ENCODE results near the gene ZNF469.
A peak's percentile ranks its signal among the peaks of the same experiment; 100 is the strongest.

Gene ZNF469

DNA sequence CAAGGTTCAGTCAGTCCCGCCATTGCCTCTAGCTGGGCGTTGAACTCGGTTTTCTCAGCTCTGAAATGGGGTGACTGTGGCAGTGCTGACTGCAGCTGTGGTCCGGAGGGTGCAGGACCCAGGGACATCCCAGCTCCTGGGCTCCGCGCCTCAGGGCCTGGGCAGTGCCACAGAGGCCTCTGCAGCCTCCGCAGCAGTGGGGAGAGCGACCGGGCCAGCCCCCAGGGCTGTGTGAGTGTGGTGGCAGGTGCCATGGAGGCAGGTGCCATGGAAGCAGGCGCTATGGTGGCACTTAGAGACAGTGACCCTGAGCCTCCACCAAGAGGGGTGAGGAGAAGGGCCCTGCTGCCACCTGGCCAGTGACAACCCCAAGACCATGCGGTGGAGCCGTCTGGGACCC, 30.9 kb downstream of the ZNF469 start:
- no peak for DNase-seq

DNA sequence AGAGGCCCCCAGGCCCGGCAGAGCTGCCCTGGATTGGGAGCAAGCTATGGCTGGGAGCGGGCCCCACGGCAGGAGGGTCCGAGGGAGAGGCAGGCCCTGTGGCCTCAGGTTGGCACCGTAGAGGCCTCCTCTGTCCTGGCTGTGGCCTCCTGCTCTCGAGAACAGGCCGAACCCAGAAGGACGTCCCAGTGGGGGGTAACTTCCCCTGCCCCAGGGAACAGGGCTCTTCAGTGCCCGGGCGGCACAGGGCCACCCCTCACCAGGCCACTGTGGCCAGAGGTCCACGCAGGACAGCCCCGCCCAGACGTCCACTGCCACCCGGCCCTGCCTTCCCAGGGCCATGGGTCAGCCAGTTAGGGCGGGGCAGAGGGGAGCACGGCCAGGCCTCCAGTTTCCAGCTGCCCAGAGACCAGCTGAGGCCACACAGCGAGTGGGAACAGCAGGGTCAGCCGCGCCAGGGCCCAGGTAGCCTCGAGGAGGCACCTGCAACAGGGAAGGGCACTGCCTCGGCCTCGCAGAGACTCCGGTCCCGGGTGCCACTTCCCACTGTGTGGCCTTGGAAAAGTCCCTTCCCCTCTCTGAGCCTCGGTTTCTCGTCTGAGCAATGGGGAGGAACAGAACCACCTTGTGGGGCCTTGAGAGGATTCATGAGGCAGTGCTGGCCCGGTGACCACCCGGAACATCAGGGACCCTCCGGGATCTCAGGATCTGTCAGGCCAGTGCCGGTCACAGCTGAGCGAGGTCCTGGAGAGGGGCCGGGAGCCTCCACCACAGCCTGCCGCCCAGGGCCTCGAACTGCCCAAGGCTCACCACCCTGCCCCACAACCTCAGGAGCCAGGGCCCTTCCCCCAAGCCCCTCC, 32.0 kb downstream of the ZNF469 start:
- no peak for DNase-seq

- no peak for DNase-seq
Observed at GRCh38 chr16:88415381-88415705, 32.6 kb downstream of the ZNF469 start.

DNA sequence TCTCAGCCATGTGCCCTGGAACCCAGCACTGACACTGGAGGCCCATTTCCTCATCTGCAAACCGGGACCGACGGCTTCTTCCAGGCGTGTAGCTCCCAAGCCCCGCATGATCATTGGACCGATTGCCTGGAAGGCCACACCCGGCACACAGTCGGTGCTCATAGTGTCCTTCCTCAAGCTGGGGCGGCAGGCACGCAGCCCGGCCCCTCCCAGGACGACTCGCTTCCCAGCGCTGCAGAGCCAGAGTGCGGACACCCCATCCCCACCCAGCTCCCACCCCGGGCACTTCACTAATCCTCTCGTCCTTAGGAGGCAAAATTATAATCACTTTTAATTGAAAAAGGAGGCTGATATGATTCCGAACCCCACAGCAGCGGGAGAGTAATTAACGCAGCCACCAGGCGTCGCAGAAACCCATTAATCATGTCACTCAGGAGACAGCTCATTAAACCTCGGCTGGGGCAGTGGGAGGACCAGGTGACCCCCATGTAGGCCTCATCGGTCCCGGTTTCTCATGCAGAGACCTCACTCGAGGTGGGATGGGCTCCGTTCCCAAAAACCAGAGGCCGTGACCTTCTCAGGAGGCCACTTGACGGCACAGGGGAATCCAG, 33.1 kb downstream of the ZNF469 start:
- peak; percentile 26 for DNase-seq

- DNase-seq, result no peak
Observed at GRCh38 chr16:88416686-88417085, 33.9 kb downstream of the ZNF469 start.

GRCh38 chr16:88417684-88418476, 35.1 kb downstream of the ZNF469 start:
- DNase-seq, result no peak

DNA sequence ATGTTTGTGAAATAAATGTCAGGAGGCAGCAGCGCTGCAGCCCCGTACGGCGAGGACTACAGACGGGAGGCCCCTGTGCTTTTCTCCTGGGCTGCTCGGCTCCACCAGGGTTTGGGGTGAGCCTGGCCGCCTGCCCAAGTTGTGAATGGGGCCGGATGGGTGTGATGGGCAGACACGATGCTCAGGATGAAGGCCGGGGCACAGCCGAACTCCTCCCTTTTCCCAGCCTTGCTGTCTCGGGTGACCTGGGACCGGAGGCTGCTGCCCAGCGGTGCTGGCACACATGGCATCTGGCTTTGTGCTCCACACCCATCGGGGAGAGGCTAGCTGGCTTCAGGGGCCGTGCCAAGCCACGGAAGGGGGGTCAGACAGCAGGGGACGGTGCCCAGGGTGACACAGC, 36.1 kb downstream of the ZNF469 start:
- DNase-seq, result no peak

GRCh38 chr16:88419790-88420189, 37.0 kb downstream of the ZNF469 start:
- no peak for DNase-seq

GRCh38 chr16:88420496-88420895, 37.7 kb downstream of the ZNF469 start:
- no peak for DNase-seq

DNA sequence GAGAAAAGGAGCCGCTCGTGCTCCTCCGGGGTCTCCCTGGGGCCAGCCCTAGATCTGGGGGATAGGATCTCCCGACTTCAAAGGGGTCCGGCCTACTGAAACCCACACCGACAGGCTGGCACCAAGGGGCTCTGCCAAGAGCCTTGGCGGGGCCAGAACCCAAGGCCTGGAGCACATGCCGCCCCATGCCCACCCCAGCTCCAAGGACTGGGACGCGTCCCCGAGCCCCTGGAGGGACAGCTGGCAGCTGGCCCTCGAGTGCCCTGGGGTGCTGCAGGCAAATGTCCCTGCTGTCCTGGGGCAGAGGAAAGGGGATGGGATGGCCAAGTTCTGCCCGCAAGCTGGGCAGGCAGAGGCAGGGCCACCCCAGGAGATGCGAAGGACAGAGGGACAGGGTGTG, 38.5 kb downstream of the ZNF469 start:
- DNase-seq, result no peak

DNA sequence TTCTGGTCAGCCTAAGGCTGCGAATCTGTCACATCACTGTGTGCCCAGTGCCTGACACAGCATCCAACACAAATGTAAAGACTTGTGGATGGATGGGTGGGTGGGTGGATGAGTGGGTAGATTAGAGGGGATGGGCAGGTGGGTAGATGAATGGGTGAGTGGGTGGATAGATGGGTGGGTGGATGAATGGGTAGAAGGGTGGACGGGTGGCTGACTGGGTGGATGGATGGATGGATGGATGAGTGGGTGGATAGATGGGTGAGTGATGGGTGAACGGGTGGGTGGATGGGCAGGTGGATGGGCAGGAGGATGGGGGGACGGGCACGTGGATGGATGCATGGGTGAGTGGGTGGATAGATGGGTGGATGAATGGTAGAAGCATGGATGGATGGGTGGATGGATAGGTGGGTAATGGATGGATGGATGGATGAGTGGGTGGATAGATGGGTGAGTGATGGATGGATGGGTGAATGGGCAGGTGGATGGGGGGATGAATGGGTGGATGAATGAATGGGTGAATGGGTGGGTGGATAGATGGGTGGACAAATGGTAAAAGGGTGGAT, 39.2 kb downstream of the ZNF469 start:
- DNase-seq, result no peak

- DNase-seq, result no peak
Observed at GRCh38 chr16:88422733-88423447, 40.1 kb downstream of the ZNF469 start.

DNA sequence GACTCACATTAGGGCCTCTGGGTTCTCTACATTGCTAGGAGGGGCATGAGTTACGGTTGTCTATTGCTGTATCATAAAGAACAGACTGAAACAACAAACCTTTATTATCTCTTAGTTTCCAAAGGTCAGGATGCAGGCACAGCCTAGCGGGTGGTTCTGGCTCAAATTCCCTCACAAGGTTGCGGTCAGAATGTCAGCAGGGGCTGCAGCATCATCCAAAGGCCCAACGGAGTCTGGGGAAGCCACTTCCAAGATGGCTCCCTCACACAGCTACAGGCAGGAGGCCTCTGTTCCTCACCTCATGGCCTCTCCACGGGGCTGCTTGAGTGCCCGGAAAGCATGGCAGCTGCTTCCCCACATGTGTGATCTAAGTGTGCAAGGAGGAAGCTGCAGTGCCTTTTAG, 40.7 kb downstream of the ZNF469 start:
- no peak for DNase-seq

DNA sequence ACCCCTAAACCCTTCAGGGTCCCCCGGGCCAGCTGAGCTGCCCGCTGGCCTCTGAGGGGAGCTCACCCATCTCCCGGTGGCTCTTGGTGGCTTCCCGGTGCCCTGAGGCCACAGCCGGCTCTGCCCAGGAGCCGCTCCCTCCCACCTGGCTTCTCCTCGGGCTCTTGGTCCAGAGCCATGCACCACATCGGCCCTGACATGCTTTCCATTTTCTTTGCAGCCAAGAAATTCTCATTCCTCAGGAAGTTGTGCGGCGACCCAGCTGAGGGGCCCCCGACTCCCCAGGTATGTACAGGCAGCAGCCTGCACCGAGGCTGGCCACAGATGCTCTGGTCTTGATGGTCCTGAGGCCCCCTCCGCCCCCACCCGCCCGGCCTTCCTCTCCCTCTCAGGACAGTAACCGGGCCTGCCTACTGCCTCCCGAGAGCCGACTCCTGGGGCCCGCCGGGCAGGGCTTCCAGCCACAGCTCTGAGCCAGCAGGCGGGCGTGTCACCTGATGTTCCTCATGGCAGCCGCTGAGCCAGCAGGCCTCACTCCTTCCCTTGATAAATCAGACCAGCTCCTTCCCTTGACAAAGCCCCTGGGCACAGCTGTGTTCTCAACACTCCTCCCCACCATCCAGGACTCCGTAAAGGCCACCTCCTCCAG, 42.0 kb downstream of the ZNF469 start:
- no peak for DNase-seq

GRCh38 chr16:88426018-88426417, 43.3 kb downstream of the ZNF469 start:
- no peak for DNase-seq

DNA sequence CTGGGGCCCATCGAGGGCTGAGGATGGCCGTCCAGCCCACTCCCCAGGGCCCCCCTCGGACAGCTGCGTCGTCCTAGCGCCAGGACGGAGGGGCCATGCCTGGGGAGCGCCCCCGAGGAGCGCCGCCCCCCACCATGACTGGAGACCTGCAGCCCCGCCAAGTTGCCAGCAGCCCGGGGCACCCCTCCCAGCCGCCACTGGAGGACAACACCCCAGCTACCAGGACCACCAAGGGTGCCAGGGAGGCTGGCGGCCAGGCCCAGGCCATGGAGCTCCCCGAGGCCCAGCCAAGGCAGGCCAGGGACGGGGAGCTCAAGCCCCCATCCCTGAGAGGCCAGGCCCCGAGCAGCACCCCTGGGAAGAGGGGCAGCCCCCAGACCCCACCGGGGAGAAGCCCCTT, 44.6 kb downstream of the ZNF469 start:
- DNase-seq, result no peak

DNA sequence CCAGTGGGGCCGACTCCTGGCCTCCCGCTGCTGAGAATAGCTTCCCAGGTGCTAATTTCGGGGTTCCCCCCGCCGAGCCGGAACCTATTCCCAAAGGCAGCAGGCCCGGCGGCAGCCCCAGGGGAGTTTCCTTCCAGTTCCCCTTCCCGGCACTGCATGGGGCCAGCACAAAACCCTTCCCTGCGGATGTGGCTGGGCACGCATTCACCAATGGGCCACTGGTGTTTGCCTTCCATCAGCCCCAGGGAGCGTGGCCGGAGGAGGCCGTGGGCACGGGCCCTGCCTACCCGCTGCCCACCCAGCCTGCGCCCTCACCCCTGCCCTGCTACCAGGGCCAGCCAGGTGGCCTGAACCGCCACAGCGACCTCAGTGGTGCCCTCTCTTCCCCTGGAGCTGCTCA, 45.4 kb downstream of the ZNF469 start:
- no peak for DNase-seq

DNA sequence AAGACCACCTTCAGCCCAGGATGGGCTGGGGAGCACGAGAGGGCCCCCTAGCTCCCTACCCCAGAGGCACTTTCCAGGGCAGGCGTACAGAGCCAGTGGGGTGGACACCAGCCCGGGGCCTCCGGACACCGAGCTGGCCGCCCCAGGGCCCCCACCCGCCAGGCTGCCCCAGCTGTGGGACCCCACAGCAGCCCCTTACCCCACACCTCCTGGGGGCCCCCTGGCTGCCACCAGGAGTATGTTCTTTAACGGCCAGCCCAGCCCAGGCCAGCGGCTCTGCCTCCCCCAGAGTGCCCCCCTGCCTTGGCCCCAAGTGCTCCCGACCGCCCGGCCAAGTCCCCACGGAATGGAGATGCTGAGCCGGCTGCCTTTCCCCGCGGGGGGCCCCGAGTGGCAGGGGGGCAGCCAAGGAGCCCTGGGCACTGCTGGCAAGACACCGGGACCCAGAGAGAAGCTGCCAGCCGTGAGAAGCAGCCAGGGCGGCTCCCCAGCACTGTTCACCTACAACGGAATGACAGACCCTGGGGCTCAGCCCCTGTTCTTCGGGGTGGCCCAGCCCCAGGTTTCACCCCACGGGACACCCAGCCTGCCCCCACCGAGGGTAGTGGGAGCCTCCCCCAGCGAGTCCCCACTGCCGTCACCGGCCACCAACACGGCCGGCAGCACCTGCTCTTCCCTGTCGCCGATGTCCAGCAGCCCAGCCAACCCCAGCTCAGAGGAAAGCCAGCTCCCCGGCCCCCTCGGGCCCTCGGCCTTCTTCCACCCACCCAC, 46.0 kb downstream of the ZNF469 start:
- no peak for DNase-seq

GRCh38 chr16:88429387-88430184, 46.8 kb downstream of the ZNF469 start:
- no peak for DNase-seq

DNA sequence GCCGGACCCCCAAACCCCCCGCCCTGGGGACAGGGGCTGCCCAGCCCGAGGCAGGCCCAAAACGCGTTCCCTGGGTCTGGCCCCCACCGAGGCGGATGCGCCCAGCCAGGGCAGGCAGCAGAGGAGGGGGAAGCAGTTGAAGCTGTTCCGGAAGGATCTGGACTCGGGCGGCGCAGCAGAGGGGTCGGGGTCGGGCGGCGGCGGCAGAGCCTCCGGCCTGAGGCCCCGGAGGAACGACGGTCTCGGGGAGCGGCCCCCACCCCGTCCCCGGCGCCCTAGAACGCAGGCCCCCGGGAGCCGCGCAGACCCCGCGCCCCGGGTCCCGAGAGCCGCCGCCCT, 47.4 kb downstream of the ZNF469 start:
- DNase-seq, result no peak

Measured in NCI-H2171 (cell line).